ENCODE results near the gene TET3. TPM values are rescaled to one million over a fixed set of nuclear protein-coding genes. Genes with fewer than 3 reads are reported as not detected.

The TET3 gene
- polyA plus RNA-seq, 1 of the 3 experiments (the other 2 are of a cell fraction), result 1.6 TPM

DNA sequence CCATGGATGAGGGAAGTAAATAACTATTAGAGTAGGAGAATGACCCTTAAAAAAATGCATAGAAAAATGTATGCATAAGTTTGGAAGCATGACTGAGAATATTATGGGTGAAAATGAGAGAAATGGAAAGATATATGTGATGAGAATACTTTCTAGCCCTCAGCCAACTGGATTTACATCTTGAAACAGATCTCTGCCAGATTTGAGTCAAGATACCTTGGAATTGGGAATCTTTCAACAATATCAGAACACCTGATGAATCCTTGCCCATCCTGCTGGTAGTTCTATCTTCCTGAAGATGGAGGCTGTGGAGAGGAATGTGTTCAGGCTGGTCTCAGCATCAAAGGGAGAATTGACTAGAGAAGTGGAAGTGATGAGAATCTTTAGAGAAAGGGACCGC, 5.8 kb downstream of the TET3 start:
- peaks cover 58% of the 10 kb centered on the region for H3K79me2 ChIP-seq (ENCODE audit: insufficient read depth)
- no peaks in the 10 kb centered on the region for H3K9me2 ChIP-seq
- ChIA-PET CTCF (no interaction called here), POLR2A (no interaction called here)
- peaks cover 22% of the 10 kb centered on the region; the same call in 1 of the 2 replicates for H4K20me1 ChIP-seq (ENCODE audit: insufficient read depth)
- H3K4me1 ChIP-seq (ENCODE audit: control insufficient read depth in 1 of 2, insufficient read depth in 2 of 2, low read depth in 1 of 2, low read length in 1 of 2), result peaks cover 13 to 34% of the 10 kb centered on the region in 2 experiments; a peak in 3 of 4 replicates
- no peak for DNase-seq
- H3K36me3 ChIP-seq (replicated peaks in 1 of 2; ENCODE audit: control insufficient read depth in 1 of 2, insufficient read depth in 2 of 2, low read length in 1 of 2), result peaks cover 3 to 7% of the 10 kb centered on the region in 2 experiments
- no peaks in the 10 kb centered on the region for H3F3A ChIP-seq (replicated peaks; ENCODE audit: insufficient read depth)
- H3K27me3 ChIP-seq (ENCODE audit: insufficient read depth), result no peaks in the 10 kb centered on the region
- H3K27ac ChIP-seq (ENCODE audit: low read depth in 2 of 2, low read length in 1 of 2), result no peak overlapping the region
- 100% methylated on average over 1 of the region's 1 CpG for WGBS (ENCODE audit: low lambda C conversion rate)
- H3K4me2 ChIP-seq, result no peak overlapping the region
- H3K9me3 ChIP-seq, result no peaks in the 10 kb centered on the region
- H2AFZ ChIP-seq (ENCODE audit: low read depth), result no peak overlapping the region
- no peak overlapping the region for H3K9ac ChIP-seq
- H3K4me3 ChIP-seq (ENCODE audit: low read depth in 2 of 2, low read length in 1 of 2), result no peak overlapping the region
- TF ChIP-seq TEAD4 (IDR thresholded peaks at IDR 0.05; ENCODE audit: borderline replicate concordance, insufficient read depth) (no peak), EP300 (IDR thresholded peaks at IDR 0.05; ENCODE audit: borderline replicate concordance in 1 of 2, low read depth in 1 of 2, low read length in 1 of 2) (no peak), FOSL2 (IDR thresholded peaks at IDR 0.05; ENCODE audit: borderline replicate concordance, low read depth) (no peak), TCF12 (IDR thresholded peaks at IDR 0.05) (no peak)
- TF ChIP-seq, protein P1, sequence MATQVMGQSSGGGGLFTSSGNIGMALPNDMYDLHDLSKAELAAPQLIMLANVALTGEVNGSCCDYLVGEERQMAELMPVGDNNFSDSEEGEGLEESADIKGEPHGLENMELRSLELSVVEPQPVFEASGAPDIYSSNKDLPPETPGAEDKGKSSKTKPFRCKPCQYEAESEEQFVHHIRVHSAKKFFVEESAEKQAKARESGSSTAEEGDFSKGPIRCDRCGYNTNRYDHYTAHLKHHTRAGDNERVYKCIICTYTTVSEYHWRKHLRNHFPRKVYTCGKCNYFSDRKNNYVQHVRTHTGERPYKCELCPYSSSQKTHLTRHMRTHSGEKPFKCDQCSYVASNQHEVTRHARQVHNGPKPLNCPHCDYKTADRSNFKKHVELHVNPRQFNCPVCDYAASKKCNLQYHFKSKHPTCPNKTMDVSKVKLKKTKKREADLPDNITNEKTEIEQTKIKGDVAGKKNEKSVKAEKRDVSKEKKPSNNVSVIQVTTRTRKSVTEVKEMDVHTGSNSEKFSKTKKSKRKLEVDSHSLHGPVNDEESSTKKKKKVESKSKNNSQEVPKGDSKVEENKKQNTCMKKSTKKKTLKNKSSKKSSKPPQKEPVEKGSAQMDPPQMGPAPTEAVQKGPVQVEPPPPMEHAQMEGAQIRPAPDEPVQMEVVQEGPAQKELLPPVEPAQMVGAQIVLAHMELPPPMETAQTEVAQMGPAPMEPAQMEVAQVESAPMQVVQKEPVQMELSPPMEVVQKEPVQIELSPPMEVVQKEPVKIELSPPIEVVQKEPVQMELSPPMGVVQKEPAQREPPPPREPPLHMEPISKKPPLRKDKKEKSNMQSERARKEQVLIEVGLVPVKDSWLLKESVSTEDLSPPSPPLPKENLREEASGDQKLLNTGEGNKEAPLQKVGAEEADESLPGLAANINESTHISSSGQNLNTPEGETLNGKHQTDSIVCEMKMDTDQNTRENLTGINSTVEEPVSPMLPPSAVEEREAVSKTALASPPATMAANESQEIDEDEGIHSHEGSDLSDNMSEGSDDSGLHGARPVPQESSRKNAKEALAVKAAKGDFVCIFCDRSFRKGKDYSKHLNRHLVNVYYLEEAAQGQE (IDR thresholded peaks at IDR 0.05; ENCODE audit: low read depth, low read length), result no peak

- H3K27me3 ChIP-seq (ENCODE audit: insufficient read depth), result no peaks in the 10 kb centered on the region
- H3K4me1 ChIP-seq (ENCODE audit: control insufficient read depth in 1 of 2, insufficient read depth in 2 of 2, low read depth in 1 of 2, low read length in 1 of 2), result peaks cover 9 to 20% of the 10 kb centered on the region in 2 experiments; a peak in 3 of 4 replicates
- no peaks in the 10 kb centered on the region for H3K9me3 ChIP-seq
- peaks cover 3 to 7% of the 10 kb centered on the region in 2 experiments for H3K36me3 ChIP-seq (replicated peaks in 1 of 2; ENCODE audit: control insufficient read depth in 1 of 2, insufficient read depth in 2 of 2, low read length in 1 of 2)
- H3F3A ChIP-seq (replicated peaks; ENCODE audit: insufficient read depth), result no peaks in the 10 kb centered on the region
- WGBS (ENCODE audit: low lambda C conversion rate), result 91% methylated on average over 4 of the region's 4 CpGs
- H3K9ac ChIP-seq, result no peak overlapping the region
- POLR2A ChIA-PET, result interaction anchor here (0.7 kb wide), 1 partner anchor 214 kb away, joined by 3 read pairs; no protein-coding TSS in a partner anchor
- no peaks in the 10 kb centered on the region for H3K9me2 ChIP-seq
- peaks cover 54% of the 10 kb centered on the region for H3K79me2 ChIP-seq (ENCODE audit: insufficient read depth)
- no peak overlapping the region for H2AFZ ChIP-seq (ENCODE audit: low read depth)
- peaks cover 22% of the 10 kb centered on the region; the same call in 1 of the 2 replicates for H4K20me1 ChIP-seq (ENCODE audit: insufficient read depth)
- DNase-seq, result no peak
- H3K27ac ChIP-seq (ENCODE audit: low read depth in 2 of 2, low read length in 1 of 2), result no peak overlapping the region
- H3K4me2 ChIP-seq, result no peak overlapping the region
- TF ChIP-seq RAD21 (IDR thresholded peaks at IDR 0.05; ENCODE audit: low read length) (no peak), YY1 (IDR thresholded peaks at IDR 0.05; ENCODE audit: low read depth) (no peak), GABPA (IDR thresholded peaks at IDR 0.05; ENCODE audit: low read depth) (no peak), RCOR1 (IDR thresholded peaks at IDR 0.05; ENCODE audit: low read length) (no peak), SMC3 (IDR thresholded peaks at IDR 0.05; ENCODE audit: low read depth, low read length) (no peak), RXRA (IDR thresholded peaks at IDR 0.05; ENCODE audit: borderline replicate concordance, low read depth) (no peak), TCF12 (IDR thresholded peaks at IDR 0.05) (no peak)
- TF ChIP-seq, protein P2, sequence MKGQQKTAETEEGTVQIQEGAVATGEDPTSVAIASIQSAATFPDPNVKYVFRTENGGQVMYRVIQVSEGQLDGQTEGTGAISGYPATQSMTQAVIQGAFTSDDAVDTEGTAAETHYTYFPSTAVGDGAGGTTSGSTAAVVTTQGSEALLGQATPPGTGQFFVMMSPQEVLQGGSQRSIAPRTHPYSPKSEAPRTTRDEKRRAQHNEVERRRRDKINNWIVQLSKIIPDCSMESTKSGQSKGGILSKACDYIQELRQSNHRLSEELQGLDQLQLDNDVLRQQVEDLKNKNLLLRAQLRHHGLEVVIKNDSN (IDR thresholded peaks at IDR 0.05; ENCODE audit: borderline replicate concordance, low read depth), result no peak
- TF ChIP-seq, protein P3, sequence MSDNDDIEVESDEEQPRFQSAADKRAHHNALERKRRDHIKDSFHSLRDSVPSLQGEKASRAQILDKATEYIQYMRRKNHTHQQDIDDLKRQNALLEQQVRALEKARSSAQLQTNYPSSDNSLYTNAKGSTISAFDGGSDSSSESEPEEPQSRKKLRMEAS (IDR thresholded peaks at IDR 0.05; ENCODE audit: low read depth), result no peak
- TF ChIP-seq, protein P4, sequence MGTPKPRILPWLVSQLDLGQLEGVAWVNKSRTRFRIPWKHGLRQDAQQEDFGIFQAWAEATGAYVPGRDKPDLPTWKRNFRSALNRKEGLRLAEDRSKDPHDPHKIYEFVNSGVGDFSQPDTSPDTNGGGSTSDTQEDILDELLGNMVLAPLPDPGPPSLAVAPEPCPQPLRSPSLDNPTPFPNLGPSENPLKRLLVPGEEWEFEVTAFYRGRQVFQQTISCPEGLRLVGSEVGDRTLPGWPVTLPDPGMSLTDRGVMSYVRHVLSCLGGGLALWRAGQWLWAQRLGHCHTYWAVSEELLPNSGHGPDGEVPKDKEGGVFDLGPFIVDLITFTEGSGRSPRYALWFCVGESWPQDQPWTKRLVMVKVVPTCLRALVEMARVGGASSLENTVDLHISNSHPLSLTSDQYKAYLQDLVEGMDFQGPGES (IDR thresholded peaks at IDR 0.05; ENCODE audit: low read depth, low read length), result no peak
- TF ChIP-seq, protein P5, sequence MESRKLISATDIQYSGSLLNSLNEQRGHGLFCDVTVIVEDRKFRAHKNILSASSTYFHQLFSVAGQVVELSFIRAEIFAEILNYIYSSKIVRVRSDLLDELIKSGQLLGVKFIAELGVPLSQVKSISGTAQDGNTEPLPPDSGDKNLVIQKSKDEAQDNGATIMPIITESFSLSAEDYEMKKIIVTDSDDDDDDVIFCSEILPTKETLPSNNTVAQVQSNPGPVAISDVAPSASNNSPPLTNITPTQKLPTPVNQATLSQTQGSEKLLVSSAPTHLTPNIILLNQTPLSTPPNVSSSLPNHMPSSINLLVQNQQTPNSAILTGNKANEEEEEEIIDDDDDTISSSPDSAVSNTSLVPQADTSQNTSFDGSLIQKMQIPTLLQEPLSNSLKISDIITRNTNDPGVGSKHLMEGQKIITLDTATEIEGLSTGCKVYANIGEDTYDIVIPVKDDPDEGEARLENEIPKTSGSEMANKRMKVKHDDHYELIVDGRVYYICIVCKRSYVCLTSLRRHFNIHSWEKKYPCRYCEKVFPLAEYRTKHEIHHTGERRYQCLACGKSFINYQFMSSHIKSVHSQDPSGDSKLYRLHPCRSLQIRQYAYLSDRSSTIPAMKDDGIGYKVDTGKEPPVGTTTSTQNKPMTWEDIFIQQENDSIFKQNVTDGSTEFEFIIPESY (IDR thresholded peaks at IDR 0.05; ENCODE audit: borderline replicate concordance, low read depth), result no peak
- no peak overlapping the region for H3K4me3 ChIP-seq (ENCODE audit: low read depth in 2 of 2, low read length in 1 of 2)
- CTCF ChIA-PET, result no interaction called here
Observed at GRCh38 chr2:73992036-73992435, 7.3 kb downstream of the TET3 start.
